Measurements from ENCODE around the gene RIC3. TPM values are rescaled to one million over a fixed set of nuclear protein-coding genes. Genes with fewer than 3 reads are reported as not detected.
A peak's percentile ranks its signal among the peaks of the same experiment; 100 is the strongest.
"Not testable (repeated sequence)": the region's sequence is repeated elsewhere in the genome, so short reads cannot be mapped to it uniquely, and the experiment has no call there.

Gene RIC3
- total and polyA plus RNA-seq, 7 donors = 0.23 to 34.9 (median 14.7) TPM; not detected in 1

- TF ChIP-seq POLR2A (IDR thresholded peaks at IDR 0.05) = no peak
- no peak for TF ChIP-seq CTCF (IDR thresholded peaks at IDR 0.05)
- TF ChIP-seq EP300 (IDR thresholded peaks at IDR 0.05) = no peak
- TF ChIP-seq POLR2AphosphoS5 (IDR thresholded peaks at IDR 0.05) = no peak
- intact Hi-C loops (cut with DNase I) = no loop called here
- Histone ChIP-seq H3K4me3 (no peak overlapping the region), H3K27ac (no peak overlapping the region), H3K9me3 (no peaks in the 10 kb centered on the region), H3K27me3 (peaks cover 0 to 7% (median 0%) of the 10 kb centered on the region in 3 donors), H3K4me1 (no peaks in the 10 kb centered on the region), H3K36me3 (no peaks in the 10 kb centered on the region)
- 49 to 72% methylated on average over 1 of the region's 1 CpG for WGBS, 2 donors
- DNase-seq = no peak
These were observed 9.5 kb upstream of the RIC3 start for GRCh38 chr11:8178297-8178696.

- intact Hi-C loops (cut with DNase I) = no loop called here
- no peak for DNase-seq
- WGBS, 2 donors = 47 to 57% methylated on average over 5 of the region's 5 CpGs
- no peaks in the 10 kb centered on the region for H3K36me3 ChIP-seq
- H3K4me3 ChIP-seq = no peak overlapping the region
- no peaks in the 10 kb centered on the region for H3K4me1 ChIP-seq
- no peaks in the 10 kb centered on the region for H3K9me3 ChIP-seq
- H3K27me3 ChIP-seq = peaks cover 0 to 10% (median 0%) of the 10 kb centered on the region in 3 donors
- TF ChIP-seq EP300 (IDR thresholded peaks at IDR 0.05) (no peak), CTCF (IDR thresholded peaks at IDR 0.05) (no peak), POLR2AphosphoS5 (IDR thresholded peaks at IDR 0.05) (no peak), POLR2A (IDR thresholded peaks at IDR 0.05) (no peak)
- H3K27ac ChIP-seq = no peak overlapping the region
These were observed 8.3 kb upstream of the RIC3 start for GRCh38 chr11:8177136-8177535.

GRCh38 chr11:8167796-8168195 lies 1.0 kb downstream of the RIC3 start:
- H3K27me3 ChIP-seq = peaks cover 0 to 5% (median 0%) of the 10 kb centered on the region in 3 donors
- H3K27ac ChIP-seq = no peak overlapping the region
- no peak for DNase-seq
- H3K4me3 ChIP-seq = peak overlapping the region in 3 of 4 donors; percentile 70 to 84 (median 74)
- H3K9me3 ChIP-seq = no peaks in the 10 kb centered on the region
- WGBS, 2 donors = 42 to 50% methylated on average over 4 of the region's 4 CpGs
- H3K4me1 ChIP-seq = peaks cover 0 to 16% (median 2%) of the 10 kb centered on the region in 4 donors
- TF ChIP-seq POLR2A (IDR thresholded peaks at IDR 0.05) (no peak), CTCF (IDR thresholded peaks at IDR 0.05) (no peak), EP300 (IDR thresholded peaks at IDR 0.05) (no peak), POLR2AphosphoS5 (IDR thresholded peaks at IDR 0.05) (no peak)
- intact Hi-C loops (cut with DNase I) = no loop called here
- H3K36me3 ChIP-seq = no peaks in the 10 kb centered on the region

GRCh38 chr11:8164746-8165145 lies 4.1 kb downstream of the RIC3 start:
- no peak for TF ChIP-seq CTCF (IDR thresholded peaks at IDR 0.05)
- TF ChIP-seq POLR2A (IDR thresholded peaks at IDR 0.05) = no peak
- TF ChIP-seq POLR2AphosphoS5 (IDR thresholded peaks at IDR 0.05) = no peak
- no peak for TF ChIP-seq EP300 (IDR thresholded peaks at IDR 0.05)
- no peak for DNase-seq
- H3K27me3 ChIP-seq = no peaks in the 10 kb centered on the region
- intact Hi-C loops (cut with DNase I) = no loop called here
- H3K9me3 ChIP-seq = no peaks in the 10 kb centered on the region
- no peaks in the 10 kb centered on the region for H3K36me3 ChIP-seq
- H3K4me1 ChIP-seq = peaks cover 0 to 16% (median 2%) of the 10 kb centered on the region in 4 donors
- no peak overlapping the region for H3K27ac ChIP-seq
- H3K4me3 ChIP-seq = no peak overlapping the region

GRCh38 chr11:8161627-8162304 lies 7.1 kb downstream of the RIC3 start:
- H3K9me3 ChIP-seq; H3K4me1 ChIP-seq; H3K36me3 ChIP-seq; DNase-seq; H3K4me3 ChIP-seq; intact Hi-C loops (cut with DNase I); H3K27me3 ChIP-seq: not testable (repeated sequence)
- 64 to 82% methylated on average over 11 of the region's 13 CpGs for WGBS, 2 donors
- H3K27ac ChIP-seq = peak overlapping the region in 1 of 4 donors; percentile 2
